GM12872 (cell line): Measurements from ENCODE around the gene PKMYT1.

Experiments
- TF ChIP-seq, protein P1 (sequence below): IDR thresholded peaks from 3 replicates; pipeline ENCODE4 v1.5.1; 2011; ENCODE audit warnings: low read depth, mild to moderate bottlenecking, low read length, moderate library complexity; ENCODE audit not compliant: insufficient read depth

PKMYT1 gene

DNA sequence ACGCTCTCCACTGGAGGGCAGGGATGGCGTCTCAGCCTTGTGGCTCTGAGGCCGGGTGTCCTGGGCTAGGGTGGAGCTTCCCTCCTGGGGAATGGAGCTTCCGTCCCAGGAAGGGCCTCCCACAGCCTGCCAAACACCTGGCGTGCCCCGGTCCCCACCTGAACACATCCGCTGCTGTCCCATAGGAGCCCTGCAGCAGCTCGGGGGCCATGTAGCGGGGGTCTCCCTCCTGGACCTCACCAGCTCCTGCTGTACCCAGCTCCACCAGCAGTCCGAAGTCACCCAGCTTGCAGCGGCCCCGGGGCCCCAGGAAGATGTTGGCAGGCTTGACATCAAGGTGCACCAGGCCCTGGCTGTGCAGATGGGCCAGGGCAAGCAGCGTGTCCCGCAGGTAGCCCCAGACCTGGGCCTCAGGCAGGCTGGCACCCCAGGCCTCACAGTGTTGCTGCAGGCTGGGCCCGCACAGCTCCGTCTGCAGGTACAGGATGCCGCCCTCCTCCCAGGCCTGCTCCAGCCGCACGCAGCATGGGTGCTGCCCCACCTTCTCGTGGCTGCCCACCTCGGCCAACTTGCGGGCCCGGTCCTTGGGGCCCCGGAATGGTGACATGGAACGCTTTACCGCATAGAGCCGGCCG, 5.0 kb downstream of the PKMYT1 start:
- TF ChIP-seq, protein P1, sequence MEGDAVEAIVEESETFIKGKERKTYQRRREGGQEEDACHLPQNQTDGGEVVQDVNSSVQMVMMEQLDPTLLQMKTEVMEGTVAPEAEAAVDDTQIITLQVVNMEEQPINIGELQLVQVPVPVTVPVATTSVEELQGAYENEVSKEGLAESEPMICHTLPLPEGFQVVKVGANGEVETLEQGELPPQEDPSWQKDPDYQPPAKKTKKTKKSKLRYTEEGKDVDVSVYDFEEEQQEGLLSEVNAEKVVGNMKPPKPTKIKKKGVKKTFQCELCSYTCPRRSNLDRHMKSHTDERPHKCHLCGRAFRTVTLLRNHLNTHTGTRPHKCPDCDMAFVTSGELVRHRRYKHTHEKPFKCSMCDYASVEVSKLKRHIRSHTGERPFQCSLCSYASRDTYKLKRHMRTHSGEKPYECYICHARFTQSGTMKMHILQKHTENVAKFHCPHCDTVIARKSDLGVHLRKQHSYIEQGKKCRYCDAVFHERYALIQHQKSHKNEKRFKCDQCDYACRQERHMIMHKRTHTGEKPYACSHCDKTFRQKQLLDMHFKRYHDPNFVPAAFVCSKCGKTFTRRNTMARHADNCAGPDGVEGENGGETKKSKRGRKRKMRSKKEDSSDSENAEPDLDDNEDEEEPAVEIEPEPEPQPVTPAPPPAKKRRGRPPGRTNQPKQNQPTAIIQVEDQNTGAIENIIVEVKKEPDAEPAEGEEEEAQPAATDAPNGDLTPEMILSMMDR, result no peak

DNA sequence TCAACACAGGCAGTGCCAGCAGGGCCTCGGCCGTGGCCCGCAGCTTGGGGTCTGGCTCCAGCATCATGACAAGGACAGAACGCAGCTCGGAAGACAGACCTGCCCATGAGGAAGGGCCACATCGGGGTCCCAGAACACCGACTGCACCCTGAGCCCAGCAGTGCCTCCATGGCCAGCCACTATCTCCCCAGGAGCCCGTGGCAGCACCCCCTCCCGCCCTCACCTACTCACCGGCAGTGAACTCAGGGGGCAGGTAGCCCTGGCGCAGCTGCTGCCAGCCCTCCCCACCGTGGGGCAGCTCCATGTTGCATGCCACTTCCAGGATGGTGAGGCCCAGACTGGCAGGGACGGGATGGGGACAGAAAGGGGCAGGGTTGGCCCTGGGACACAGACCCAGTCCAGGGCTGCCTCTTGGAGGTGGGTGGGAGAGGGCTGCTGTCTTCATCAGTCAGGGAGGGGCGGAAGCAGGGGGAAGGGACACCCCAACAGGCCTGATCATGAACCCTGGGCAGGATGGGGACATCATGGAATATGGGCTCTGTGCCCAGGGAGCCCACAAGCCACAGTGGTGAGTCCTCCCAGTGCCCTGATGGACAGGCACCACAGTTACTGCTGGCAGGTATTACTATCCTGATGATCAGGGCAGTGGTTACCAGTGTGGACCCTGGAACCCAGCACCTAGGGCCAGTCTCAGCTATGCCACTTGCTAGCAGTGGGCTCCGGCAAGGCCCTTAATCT, 5.8 kb downstream of the PKMYT1 start:
- TF ChIP-seq, protein P1, result no peak

DNA sequence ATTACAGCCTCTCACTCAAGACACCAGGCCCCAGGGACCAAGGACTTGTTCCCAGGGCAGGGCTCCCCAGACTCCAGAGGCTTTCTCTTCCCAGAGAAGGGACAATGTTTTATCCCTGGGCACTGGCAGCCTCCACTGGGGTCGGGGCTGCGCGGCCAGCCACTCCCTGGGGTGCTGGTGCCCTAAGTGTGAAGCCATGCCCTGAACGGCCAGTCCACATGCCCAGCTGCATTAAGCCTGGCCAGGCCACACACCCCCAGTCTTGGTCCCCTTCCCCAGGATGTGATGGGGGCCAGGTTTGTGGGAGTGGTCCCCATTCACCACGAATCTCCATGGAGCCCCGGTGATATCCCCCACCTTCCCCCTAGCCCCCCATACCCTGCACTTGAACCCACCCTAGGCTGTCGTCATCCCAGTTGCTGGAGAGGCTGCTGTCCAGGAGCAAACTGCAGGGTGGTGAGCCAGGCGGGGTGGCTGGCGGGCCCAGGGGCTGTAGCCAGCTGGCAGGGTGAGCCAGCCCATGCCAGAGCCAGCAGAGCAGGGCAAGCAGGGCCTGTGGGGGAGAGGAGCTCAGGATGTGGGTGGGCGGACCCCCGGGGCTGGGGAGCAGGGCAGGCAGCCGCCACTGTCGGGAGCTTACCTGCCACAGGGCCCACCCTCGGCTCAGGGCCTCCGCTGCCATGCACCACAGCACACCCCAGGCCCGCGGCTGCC, 6.5 kb downstream of the PKMYT1 start:
- TF ChIP-seq, protein P1, result no peak

DNA sequence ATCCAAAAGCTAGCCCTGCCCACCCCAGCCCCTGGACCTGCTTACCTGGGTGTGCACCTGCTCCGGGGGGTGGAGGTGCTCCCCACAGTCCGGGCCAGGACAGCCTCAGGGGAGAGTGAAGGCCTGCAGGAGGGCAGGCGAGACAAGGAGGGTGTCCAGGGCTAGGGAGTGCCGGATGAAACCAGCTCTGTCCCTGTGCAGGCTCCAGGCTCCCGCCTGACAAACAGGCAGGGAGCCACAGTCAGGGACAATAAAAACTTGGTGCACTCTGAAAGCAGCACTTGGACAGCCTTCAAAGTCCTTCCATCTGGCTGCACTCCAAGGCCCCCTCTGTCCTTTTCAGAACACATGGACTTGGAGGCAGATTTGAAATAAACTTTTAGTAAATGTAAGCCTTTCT, 7.2 kb downstream of the PKMYT1 start:
- TF ChIP-seq, protein P1, result no peak

DNA sequence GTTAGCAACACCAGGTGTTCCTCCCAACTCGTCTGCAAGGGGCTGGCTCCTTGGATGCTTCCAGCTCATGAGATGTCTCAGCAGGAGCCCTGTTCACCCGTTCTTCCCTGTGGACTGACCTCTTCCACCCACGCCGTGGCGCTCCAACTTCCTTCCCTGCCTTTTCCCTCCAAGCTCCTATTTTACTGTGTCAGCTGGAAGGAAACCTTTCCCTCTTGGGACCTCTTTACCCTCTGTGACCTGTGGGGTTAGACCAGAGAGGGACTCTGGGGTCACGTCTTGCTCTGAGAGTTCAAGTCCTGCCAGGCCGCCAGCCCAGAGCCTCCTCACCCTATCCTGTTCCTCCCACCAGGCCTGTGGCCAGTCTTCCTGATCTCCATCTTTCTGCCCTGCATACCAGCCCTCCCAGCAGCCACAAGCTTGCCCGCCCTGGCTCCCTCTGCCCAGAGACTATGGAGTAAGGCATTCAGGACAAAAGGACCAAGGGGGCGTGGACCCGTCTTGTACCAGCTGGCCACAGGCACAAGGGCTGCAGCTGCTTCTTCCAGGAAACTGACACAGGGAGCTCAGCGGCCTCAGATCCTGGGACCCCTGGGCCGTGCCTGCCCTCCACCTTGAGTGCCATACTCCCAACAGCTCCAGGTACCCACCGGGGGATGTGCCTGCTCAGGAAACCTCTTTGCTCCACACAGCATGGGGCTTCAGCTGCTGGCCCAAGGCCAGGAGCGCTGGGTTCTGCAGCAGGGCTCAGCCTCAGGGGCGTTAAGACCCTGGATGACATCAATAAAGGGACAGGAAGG, 8.1 kb downstream of the PKMYT1 start:
- TF ChIP-seq, protein P1, result no peak

DNA sequence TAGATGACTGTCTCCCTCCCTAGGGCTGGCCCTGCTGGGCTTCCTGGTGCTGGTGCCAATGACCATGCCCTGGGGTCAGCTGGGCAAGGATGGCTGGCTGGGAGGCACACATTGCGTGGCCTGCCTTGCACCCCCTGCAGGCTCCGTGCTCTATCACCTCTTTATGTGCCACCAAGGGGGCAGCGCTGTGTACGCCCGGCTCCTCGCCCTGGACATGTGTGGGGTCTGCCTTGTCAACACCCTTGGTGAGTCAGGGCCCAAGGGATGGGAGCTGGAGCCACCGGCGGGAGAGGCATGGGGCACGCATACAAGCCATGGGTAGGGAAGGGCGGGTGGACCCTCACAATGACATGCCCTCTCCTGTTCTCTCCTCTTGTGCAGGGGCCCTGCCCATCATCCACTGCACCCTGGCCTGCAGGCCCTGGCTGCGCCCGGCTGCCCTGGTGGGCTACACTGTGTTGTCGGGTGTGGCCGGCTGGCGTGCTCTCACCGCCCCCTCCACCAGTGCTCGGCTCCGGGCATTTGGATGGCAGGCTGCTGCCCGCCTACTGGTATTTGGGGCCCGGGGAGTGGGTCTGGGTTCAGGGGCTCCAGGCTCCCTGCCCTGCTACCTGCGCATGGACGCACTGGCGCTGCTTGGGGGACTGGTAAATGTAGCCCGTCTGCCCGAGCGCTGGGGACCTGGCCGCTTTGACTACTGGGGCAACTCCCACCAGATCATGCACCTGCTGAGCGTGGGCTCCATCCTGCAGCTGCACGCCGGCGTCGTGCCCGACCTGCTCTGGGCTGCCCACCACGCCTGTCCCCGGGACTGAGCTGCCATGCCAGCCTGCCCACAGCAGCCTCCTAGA, 8.9 kb downstream of the PKMYT1 start:
- TF ChIP-seq, protein P1, result no peak
